Left forelimb (tissue), 1 donor: Measurements from ENCODE around the gene IFT27.

Experiments
- DNase-seq: peaks from one replicate; pipeline ENCODE4 v3.0.0-alpha.2; 2018; ENCODE audit warnings: low spot score

Gene IFT27

GRCh38 chr22:36744413-36744765 lies 31.5 kb downstream of the IFT27 start:
- peak; percentile 42 for DNase-seq

GRCh38 chr22:36743591-36744412 lies 32.1 kb downstream of the IFT27 start:
- DNase-seq = peak; percentile 44

- DNase-seq = peak; percentile 41
Observed at GRCh38 chr22:36743011-36743410, 32.9 kb downstream of the IFT27 start.

GRCh38 chr22:36741968-36742367 lies 34.0 kb downstream of the IFT27 start:
- peak; percentile 5 for DNase-seq

- DNase-seq = peak; percentile 36
Observed at GRCh38 chr22:36741204-36741793, 34.6 kb downstream of the IFT27 start.

- DNase-seq = peak; percentile 14
Observed at GRCh38 chr22:36740716-36741115, 35.2 kb downstream of the IFT27 start.

GRCh38 chr22:36739185-36739584 lies 36.7 kb downstream of the IFT27 start:
- DNase-seq = no peak

- peak; percentile 22 for DNase-seq
Observed at GRCh38 chr22:36738416-36739020, 37.4 kb downstream of the IFT27 start.

- peak; percentile 59 for DNase-seq
Observed at GRCh38 chr22:36737776-36738175, 38.1 kb downstream of the IFT27 start.

- peak; percentile 28 for DNase-seq
Observed at GRCh38 chr22:36736701-36737320, 39.1 kb downstream of the IFT27 start.

- peak; percentile 52 for DNase-seq
Observed at GRCh38 chr22:36734171-36735058, 41.5 kb downstream of the IFT27 start.

GRCh38 chr22:36733271-36733670 lies 42.6 kb downstream of the IFT27 start:
- no peak for DNase-seq

- peak; percentile 45 for DNase-seq
Observed at GRCh38 chr22:36732609-36733008, 43.3 kb downstream of the IFT27 start.

GRCh38 chr22:36731916-36732315 lies 44.0 kb downstream of the IFT27 start:
- peak; percentile 23 for DNase-seq

GRCh38 chr22:36731321-36731720 lies 44.6 kb downstream of the IFT27 start:
- DNase-seq = peak; percentile 8

GRCh38 chr22:36730176-36730858 lies 45.6 kb downstream of the IFT27 start:
- DNase-seq = peak; percentile 33

GRCh38 chr22:36729321-36729720 lies 46.6 kb downstream of the IFT27 start:
- peak; percentile 26 for DNase-seq

- DNase-seq = peak; percentile 41
Observed at GRCh38 chr22:36728505-36728904, 47.4 kb downstream of the IFT27 start.

- peak; percentile 42 for DNase-seq
Observed at GRCh38 chr22:36727927-36728488, 47.9 kb downstream of the IFT27 start.

- peak; percentile 30 for DNase-seq
Observed at GRCh38 chr22:36727110-36727509, 48.8 kb downstream of the IFT27 start.

- DNase-seq = peak; percentile 38
Observed at GRCh38 chr22:36726007-36726380, 49.9 kb downstream of the IFT27 start.
